K562 (cell line): ENCODE measurements around the gene IFITM2. TPM values are rescaled to one million over a fixed set of nuclear protein-coding genes. Genes with fewer than 3 reads are reported as not detected.

Experiments used
- CHD7 ChIP-seq: fragments of 200-600 bp; sonication (generic); IDR thresholded peaks from one replicate; pipeline ENCODE4 v1.6.1; 2012; ENCODE audit warnings: mild to moderate bottlenecking, low read depth, low read length, inconsistent platforms
- E4F1 ChIP-seq: fragments of 250-450 bp; sonication (Bioruptor Pico); IDR thresholded peaks from 2 replicates; pipeline ENCODE4 v1.5.0; 2021; ENCODE audit warnings: mild to moderate bottlenecking, borderline replicate concordance
- ETS2 ChIP-seq: IDR thresholded peaks from 2 replicates; pipeline ENCODE4 v1.6.1; 2016; ENCODE audit warnings: borderline replicate concordance, missing genetic modification characterization, mild to moderate bottlenecking, moderate library complexity, missing compliant biosample characterization; ENCODE audit not compliant: poor library complexity, severe bottlenecking
- HCFC1 ChIP-seq: IDR thresholded peaks from 2 replicates; pipeline ENCODE4 v1.6.1; 2012; ENCODE audit warnings: low read depth, low read length, improper control_type of control experiment
- SIRT6 ChIP-seq: IDR thresholded peaks from one replicate; pipeline ENCODE4 v1.6.1; 2012; ENCODE audit warnings: low read depth, mild to moderate bottlenecking, control low read depth, inconsistent platforms, low read length, moderate library complexity
- THRAP3 ChIP-seq: fragments of 450-650 bp; IDR thresholded peaks from 2 replicates; pipeline ENCODE4 v1.6.1; 2016; ENCODE audit warnings: mild to moderate bottlenecking, inconsistent platforms, borderline replicate concordance
- WHSC1 ChIP-seq: IDR thresholded peaks from one replicate; pipeline ENCODE4 v1.6.1; 2012; ENCODE audit warnings: low read length, control low read depth, inconsistent platforms
- ZBTB34 ChIP-seq: fragments of 250-450 bp; sonication (Bioruptor Pico); IDR thresholded peaks from 2 replicates; pipeline ENCODE4 v1.8.0; 2021; ENCODE audit warnings: mild to moderate bottlenecking, moderate library complexity
- ZNF354B ChIP-seq: fragments of 250-450 bp; sonication (Bioruptor Pico); IDR thresholded peaks from 2 replicates; pipeline ENCODE4 v1.4.0; 2020
- ZNF551 ChIP-seq: fragments of 250-450 bp; sonication (Bioruptor Pico); IDR thresholded peaks from 2 replicates; pipeline ENCODE4 v1.5.0; 2021; ENCODE audit warnings: mild to moderate bottlenecking, moderate library complexity
- polyA plus RNA-seq, 8 experiments: library from polyadenylated mRNA; depleted of rRNA in 4 of 8; stranded (reverse) in 5 of 8; unstranded in 3 of 8; fragments of >200 nt; fragmentation: Nextera tagmentation in 2 of 8; fragmentation: Illumina TruSeq in 1 of 8; extraction: Ambion mirVana in 2 of 8; extraction: Trizol in 1 of 8; gene quantifications; 2 replicates each; pipeline versions ENCODE4 v1.2.1 to v1.2.3, GENCODE V29; 2011 to 2014; ENCODE audit warnings: inconsistent platforms in 1 of 8, missing spikeins in 1 of 8
- total RNA-seq, 7 experiments: library from RNA; depleted of rRNA in 6 of 7; stranded (reverse); fragments of >200 nt in 6 of 7; fragmentation: Illumina TruSeq in 2 of 7; extraction: Trizol in 2 of 7; gene quantifications; 2 replicates each; pipeline versions ENCODE4 v1.2.1 to v1.2.3, GENCODE V29; 2011 to 2021; ENCODE audit warnings: low replicate concordance in 1 of 7
- TF ChIP-seq, protein P1 (sequence below): sonication (generic); formaldehyde crosslinking; IDR thresholded peaks from 2 replicates; pipeline ENCODE4 v1.8.1; 2022; ENCODE audit warnings: missing genetic modification reagents

The IFITM2 gene
- total and polyA plus RNA-seq, 9 of the 15 experiments (the other 6 are each of a cell fraction or from before 2014, with no cell fraction given), result 52.8 to 4,872 (median 356) TPM

DNA sequence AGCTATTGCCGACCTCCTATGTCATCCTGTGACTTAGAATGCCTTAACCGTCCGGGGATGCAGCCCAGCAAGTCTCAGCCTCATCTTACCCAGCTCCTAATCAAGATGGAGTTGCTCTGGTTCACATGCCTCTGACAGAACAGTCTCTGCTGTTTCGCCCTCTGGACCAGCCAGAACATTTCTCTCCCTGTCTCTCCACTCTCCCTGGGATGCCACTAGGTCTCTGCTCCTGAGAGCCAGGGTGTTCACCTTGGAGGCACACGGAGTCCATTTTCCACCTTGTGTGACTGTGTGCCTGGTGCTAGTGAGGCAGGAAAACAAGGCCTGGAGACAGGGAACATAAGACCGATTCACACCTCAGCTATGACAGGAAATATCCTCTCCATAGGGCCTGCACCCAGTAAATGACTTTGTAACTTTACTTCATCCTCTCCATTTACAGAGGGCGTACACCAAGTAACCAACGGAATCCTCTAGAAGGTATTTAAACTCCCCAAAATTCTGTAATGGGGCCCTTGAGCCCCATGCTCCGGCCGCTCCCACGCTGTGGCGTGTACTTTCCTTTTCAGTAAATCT, 44.9 kb downstream of the IFITM2 start (continued):
- TF ChIP-seq E4F1 (CRISPR knock-in tag), result peak; percentile 74; the same call in 1 of the 2 replicates
- peak; percentile 81 for TF ChIP-seq ETS2 (tag)
- TF ChIP-seq SIRT6, result no peak
- no peak for TF ChIP-seq HCFC1
- peak; percentile 77 for TF ChIP-seq ZBTB34 (CRISPR knock-in tag)
- TF ChIP-seq CHD7, result no peak
- no peak for TF ChIP-seq THRAP3
- TF ChIP-seq, protein P1, sequence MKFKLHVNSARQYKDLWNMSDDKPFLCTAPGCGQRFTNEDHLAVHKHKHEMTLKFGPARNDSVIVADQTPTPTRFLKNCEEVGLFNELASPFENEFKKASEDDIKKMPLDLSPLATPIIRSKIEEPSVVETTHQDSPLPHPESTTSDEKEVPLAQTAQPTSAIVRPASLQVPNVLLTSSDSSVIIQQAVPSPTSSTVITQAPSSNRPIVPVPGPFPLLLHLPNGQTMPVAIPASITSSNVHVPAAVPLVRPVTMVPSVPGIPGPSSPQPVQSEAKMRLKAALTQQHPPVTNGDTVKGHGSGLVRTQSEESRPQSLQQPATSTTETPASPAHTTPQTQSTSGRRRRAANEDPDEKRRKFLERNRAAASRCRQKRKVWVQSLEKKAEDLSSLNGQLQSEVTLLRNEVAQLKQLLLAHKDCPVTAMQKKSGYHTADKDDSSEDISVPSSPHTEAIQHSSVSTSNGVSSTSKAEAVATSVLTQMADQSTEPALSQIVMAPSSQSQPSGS (CRISPR knock-in tag), result no peak
- TF ChIP-seq ZNF354B (CRISPR knock-in tag), result peak; percentile 81; the same call in 1 of the 2 replicates
- no peak for TF ChIP-seq WHSC1
- TF ChIP-seq ZNF551, result no peak
